Tibial artery (tissue), 4 donors: ENCODE results near the gene FLRT1.

Experiments
- DNase-seq, 2 donors: peaks; one replicate each; pipeline ENCODE4 v3.0.0-alpha.2; 2019
- H3K27ac ChIP-seq, 2 donors: fragments of 200-600 bp; sonication (generic) in 1 of 2; 1 replicate in 1 of 2; 2 replicates in 1 of 2; pipeline ENCODE4 v1.5.1; 2018 to 2019; ENCODE audit warnings: mild to moderate bottlenecking in 1 of 2
- H3K27me3 ChIP-seq, 2 donors: fragments of 200-600 bp; sonication (generic) in 1 of 2; one replicate each; pipeline versions ENCODE4 v1.5.1 to v1.6.0; 2016 to 2019
- H3K36me3 ChIP-seq, 3 donors: fragments of 200-600 bp; sonication (generic) in 2 of 3; one replicate each; pipeline ENCODE4 v1.5.1; 2016 to 2019; ENCODE audit warnings: mild to moderate bottlenecking in 2 of 3
- H3K4me1 ChIP-seq, 4 donors: fragments of 200-600 bp; sonication (generic) in 2 of 4; 1 replicate in 3 of 4; 2 replicates in 1 of 4; pipeline ENCODE4 v1.5.1; 2016 to 2019
- H3K4me3 ChIP-seq, 2 donors: fragments of 200-600 bp; sonication (generic) in 1 of 2; 1 replicate in 1 of 2; 2 replicates in 1 of 2; pipeline ENCODE4 v1.5.1; 2018 to 2019; ENCODE audit warnings: mild to moderate bottlenecking in 2 of 2
- H3K9me3 ChIP-seq, 3 donors: fragments of 200-600 bp; sonication (generic) in 1 of 3; one replicate each; pipeline ENCODE4 v1.5.1; 2016 to 2019
- CTCF ChIP-seq, 2 experiments: fragments of 200-600 bp in 1 of 2; fragments of 450-650 bp in 1 of 2; IDR thresholded peaks; one replicate each; pipeline ENCODE4 v1.5.1; 2017 to 2019; ENCODE audit warnings: antibody characterized with exemption in 2 of 2, mild to moderate bottlenecking in 1 of 2, moderate library complexity in 1 of 2
- intact Hi-C: fragments of 100-400 bp; cut with DNase I; formaldehyde crosslinking; loops from one replicate; pipeline ENCODE4 v1.15.0; 2023; ENCODE audit warnings: low total_unique reads

The FLRT1 gene

DNA sequence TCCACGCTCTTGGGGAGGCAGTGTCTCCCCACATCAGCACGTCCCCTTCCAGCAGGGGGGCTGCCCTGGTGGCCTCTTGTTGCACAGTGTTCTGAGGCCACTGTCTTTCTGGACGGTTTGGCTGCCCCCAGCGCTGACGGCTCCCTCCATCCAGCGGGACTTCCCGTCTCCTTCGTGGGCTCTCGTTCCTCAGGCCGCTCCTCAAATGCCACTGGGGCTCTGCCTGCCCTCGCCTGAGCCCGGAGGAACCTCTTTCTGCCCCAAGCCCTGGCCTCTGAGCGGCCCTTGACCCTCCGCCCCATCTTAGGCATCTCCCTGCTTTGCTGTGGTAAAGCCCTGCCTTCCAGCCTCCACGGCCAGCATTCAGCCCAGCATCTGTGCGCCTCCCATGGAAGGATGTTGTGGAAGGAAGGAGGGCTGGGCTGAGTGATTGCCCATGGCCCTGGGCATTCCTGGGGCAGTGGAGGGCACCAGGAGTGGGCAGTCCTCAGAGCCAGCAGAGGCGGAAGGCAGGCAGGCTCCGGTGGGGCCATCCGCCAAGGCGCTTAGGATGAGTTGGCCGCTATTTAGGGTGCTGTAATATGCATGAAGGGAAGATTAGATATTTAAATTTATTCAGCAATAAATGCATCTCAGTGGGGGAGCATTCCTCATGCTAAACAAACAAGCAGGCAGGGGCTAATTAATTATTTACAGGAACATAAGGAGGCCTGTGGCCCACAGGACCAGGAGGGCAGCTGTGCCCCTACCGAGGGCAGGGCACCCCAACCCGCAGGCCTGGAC is 31.7 kb upstream of the FLRT1 start:
- peaks cover 0 to 5% of the 10 kb centered on the region in 2 donors for H3K27me3 ChIP-seq
- no peak for DNase-seq
- no peak overlapping the region for H3K27ac ChIP-seq
- peaks cover 0 to under 1% (median 0%) of the 10 kb centered on the region in 3 donors for H3K36me3 ChIP-seq
- intact Hi-C loops, result no loop called here
- TF ChIP-seq CTCF (IDR thresholded peaks at IDR 0.05), result no peak
- H3K4me1 ChIP-seq, result peaks cover 0 to 46% (median 30%) of the 10 kb centered on the region in 4 donors
- no peaks in the 10 kb centered on the region for H3K9me3 ChIP-seq
- H3K4me3 ChIP-seq, result no peak overlapping the region

GRCh38 chr11:64004590-64004984 is 31.1 kb upstream of the FLRT1 start:
- no peak overlapping the region for H3K4me3 ChIP-seq
- peaks cover 0 to 40% (median 24%) of the 10 kb centered on the region in 4 donors for H3K4me1 ChIP-seq
- H3K27me3 ChIP-seq, result no peaks in the 10 kb centered on the region
- no peaks in the 10 kb centered on the region for H3K9me3 ChIP-seq
- intact Hi-C loops, result no loop called here
- H3K27ac ChIP-seq, result no peak overlapping the region
- H3K36me3 ChIP-seq, result no peaks in the 10 kb centered on the region
- DNase-seq, result no peak
- TF ChIP-seq CTCF (IDR thresholded peaks at IDR 0.05), result no peak

DNA sequence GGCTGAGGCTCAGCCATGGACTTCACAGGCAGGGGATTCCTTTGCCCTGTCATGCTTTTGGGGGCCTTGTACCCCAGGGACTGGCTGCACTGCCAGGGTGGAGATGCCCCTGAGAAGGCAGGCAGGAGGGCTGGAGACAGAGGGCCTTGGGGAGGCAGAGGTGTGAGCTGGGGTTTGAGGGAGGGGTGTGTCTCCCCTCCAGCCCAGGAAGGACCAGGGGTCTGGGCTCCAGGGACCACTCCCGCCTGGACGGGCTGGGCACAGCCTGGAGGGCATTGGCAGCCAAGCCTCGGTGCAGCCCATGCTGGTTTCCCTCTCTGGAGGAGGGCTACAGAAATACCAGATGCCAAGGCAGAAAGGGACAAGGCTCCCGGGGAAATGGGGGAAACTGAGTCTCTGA is 30.0 kb upstream of the FLRT1 start:
- intact Hi-C loops, result no loop called here
- no peaks in the 10 kb centered on the region for H3K27me3 ChIP-seq
- no peak for TF ChIP-seq CTCF (IDR thresholded peaks at IDR 0.05)

DNA sequence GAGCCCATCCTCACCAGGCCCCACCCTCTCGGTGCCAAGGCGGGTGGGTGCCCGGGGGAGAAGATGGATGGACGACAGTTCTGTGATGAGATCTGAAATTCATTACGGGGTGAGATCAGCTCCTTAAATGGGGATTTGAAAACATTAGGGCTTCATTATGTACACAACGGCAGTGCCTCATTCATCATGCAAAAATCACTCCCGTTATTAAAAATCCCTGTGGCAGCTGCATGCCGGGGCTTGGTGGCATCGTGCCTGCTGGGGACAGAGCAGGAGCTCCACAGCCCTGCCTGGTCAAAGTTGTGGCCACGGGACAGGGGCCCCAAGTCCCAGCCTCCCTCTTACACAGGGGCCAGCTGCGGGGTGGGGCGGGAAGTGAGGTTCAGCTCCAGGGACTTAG is 29.3 kb upstream of the FLRT1 start:
- Histone ChIP-seq H3K36me3 (no peaks in the 10 kb centered on the region), H3K4me3 (no peak overlapping the region), H3K27ac (no peak overlapping the region), H3K4me1 (peaks cover 0 to 24% (median 11%) of the 10 kb centered on the region in 4 donors), H3K27me3 (no peaks in the 10 kb centered on the region), H3K9me3 (no peaks in the 10 kb centered on the region)
- intact Hi-C loops, result no loop called here
- DNase-seq, result no peak
- no peak for TF ChIP-seq CTCF (IDR thresholded peaks at IDR 0.05)

More for the DNA sequence above, 30.0 kb upstream of the FLRT1 start:
- no peaks in the 10 kb centered on the region for H3K36me3 ChIP-seq
- H3K4me3 ChIP-seq, result no peak overlapping the region
- no peak overlapping the region for H3K27ac ChIP-seq
- DNase-seq, result no peak
- H3K9me3 ChIP-seq, result no peaks in the 10 kb centered on the region
- peaks cover 0 to 29% (median 13%) of the 10 kb centered on the region in 4 donors for H3K4me1 ChIP-seq

DNA sequence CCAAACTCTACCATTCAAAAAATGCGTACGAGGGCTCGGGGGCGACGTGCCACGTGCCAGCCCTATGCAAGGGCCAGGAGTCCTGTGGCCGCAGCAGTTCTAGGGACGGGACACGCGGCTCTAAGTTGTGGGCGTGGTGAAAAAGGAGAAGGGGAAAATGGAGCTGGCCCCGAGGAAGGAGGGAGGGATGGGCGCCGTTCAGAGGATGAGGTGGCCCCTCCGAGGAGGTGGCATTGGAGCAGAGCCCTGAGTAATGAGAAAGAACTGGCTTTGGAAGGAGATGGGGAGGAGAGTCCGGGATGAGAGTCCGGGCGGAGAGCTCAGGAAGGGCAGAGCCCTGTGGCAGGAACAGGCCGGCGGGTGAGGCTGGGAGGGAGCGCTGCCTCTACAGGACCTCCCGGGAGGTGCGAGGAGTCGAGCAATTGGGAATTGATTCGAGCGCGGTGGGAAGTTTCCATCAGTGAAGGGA is 28.5 kb upstream of the FLRT1 start:
- H3K4me3 ChIP-seq, result peak overlapping the region; percentile 44 to 46
- intact Hi-C loops, result no loop called here

More for the DNA sequence above, 28.5 kb upstream of the FLRT1 start:
- H3K27ac ChIP-seq, result peak overlapping the region; percentile 37 to 40
- DNase-seq, result peak in 1 of 2 donors; percentile 42
- H3K4me1 ChIP-seq, result peaks cover 0 to 20% (median 11%) of the 10 kb centered on the region in 4 donors
- no peaks in the 10 kb centered on the region for H3K9me3 ChIP-seq
- H3K27me3 ChIP-seq, result no peaks in the 10 kb centered on the region
- H3K36me3 ChIP-seq, result no peaks in the 10 kb centered on the region
- TF ChIP-seq CTCF (IDR thresholded peaks at IDR 0.05), result no peak
